ENCODE results near the gene TAF11L2.
"Not testable (repeated sequence)": the region's sequence is repeated elsewhere in the genome, so short reads cannot be mapped to it uniquely, and the experiment has no call there.

GRCh38 chr5:17497931-17498330 lies at the start of gene TAF11L2:
- TF ChIP-seq CTCF (conservative IDR thresholded peaks at IDR 0.05; ENCODE audit: low read length); EZH2phosphoT487 (IDR thresholded peaks at IDR 0.05; ENCODE audit: borderline replicate concordance): not testable (repeated sequence)
